HG02973 (cell line): ENCODE measurements around the gene SLC24A4.
A peak's percentile ranks its signal among the peaks of the same experiment; 100 is the strongest.
"Not testable (repeated sequence)": the region's sequence is repeated elsewhere in the genome, so short reads cannot be mapped to it uniquely, and the experiment has no call there.

Source experiments
- ATAC-seq: cut with Tn5 transposase; IDR thresholded peaks from one replicate; pipeline ENCODE4 v1.9.1; 2021; ENCODE audit warnings: moderate library complexity; ENCODE audit not compliant: unreplicated experiment

The SLC24A4 gene

DNA sequence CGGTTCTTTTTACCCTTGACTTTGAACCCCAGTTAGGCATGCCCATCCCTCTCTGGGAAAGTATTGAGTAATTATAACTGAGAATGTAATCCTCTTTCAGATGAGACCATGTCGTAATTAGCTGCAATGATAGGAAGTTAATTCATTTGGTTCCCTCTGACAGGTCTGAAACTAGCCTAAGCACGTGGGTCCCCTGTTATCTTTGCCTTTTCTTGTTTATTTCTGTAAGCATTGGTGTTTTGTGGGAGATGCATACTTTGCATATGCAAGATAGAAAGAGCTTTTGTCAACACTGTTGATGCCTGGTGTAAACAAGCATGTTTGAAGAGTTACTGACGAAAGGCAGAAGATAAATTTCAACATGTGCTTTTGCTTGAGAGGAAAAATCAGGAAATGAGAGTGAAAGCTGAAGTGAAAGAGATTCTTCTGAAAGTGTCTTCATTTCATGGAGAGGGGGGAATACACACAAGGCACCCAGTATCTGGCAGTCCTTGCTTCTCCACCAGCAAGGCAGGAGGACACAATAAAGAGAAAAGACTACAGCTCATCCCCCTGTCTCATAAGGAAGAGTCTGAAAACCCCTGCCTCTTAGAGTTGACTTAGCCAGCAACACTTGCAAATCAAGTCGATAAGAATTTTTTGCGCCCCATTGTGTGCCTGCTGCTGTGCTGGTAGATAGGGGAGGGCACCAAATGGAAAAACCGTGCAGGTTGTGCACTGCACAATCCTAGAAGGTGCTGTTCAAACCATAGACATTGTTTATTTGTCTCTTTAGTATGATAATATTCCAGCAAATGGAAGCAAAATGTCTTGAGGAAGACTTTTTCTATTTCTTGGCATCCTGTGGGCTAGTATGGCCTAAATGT is 77.8 kb downstream of the SLC24A4 start:
- peak; percentile 59 for ATAC-seq

DNA sequence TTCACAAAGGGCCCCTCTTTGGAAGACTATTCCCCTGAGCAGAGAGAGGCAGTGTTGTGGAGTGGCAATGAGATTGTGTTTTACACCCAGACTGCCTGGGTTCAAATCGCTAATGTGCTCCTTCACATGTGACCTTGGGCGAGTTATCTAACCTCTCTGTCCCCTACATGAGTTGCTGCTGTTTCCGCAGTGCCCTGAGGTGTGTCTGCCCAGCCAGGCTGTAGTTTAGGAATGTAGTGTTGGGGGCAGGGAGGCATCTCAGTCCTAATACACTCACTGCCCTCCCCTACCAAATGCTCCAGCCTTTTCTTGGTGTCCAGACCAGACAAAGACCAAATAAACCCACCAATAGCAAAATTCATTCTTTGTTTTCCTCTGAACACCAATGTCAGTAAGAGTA is 78.6 kb downstream of the SLC24A4 start:
- no peak for ATAC-seq

DNA sequence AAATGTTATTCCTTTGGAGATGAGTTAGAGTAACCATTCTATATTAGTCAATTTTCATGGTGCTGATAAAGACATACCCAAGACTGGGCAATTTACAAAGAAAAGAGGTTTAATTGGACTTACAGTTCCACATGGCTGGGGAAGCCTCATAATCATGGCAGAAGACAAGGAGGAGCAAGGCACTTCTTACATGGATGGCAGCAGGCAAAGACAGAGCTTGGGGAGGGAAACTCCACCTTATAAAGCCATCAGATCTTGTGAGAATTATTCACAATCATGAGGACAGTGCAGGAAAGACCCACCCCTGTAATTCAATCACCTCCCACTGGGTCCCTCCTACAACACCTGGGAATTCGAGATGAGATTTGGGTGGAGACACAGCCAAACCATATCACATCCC is 79.5 kb downstream of the SLC24A4 start:
- ATAC-seq: not testable (repeated sequence)

DNA sequence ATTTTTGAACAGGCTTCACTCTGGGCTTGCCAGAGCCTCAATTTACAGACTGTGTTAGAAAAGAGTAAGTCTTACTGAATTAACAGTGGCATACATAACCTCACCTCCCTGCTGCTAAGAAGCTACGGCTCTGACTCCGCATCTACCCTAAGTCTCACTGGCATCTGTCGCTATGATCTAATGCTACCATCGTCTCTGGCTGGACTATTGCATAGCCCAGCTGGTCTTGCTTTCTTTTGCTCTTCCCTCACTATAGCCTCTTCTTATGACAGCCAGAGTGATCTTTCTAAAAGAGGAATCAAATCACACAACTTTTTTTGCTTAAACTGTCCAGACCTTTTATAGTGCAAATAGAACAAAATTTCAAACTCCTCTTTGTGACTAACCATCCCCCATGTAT is 81.1 kb downstream of the SLC24A4 start:
- no peak for ATAC-seq

DNA sequence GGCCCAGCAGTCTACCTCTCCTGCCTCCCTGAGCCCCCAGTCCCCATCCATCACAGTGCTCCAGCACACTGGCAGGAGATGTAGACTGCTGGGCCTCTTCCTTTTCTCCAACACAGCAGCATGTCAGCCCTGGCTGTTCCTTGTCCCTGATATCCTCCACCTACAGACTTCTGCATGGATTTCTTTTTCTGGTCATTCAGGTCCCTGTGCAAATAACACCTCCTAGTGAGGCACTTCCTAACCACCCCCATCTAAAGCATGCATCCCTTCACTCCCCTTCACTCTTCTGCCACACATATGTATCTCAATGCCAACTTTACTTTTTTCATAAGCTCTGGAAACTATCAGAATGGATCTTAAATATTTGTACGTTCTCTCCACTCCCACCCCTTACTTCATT is 81.5 kb downstream of the SLC24A4 start:
- ATAC-seq: no peak

DNA sequence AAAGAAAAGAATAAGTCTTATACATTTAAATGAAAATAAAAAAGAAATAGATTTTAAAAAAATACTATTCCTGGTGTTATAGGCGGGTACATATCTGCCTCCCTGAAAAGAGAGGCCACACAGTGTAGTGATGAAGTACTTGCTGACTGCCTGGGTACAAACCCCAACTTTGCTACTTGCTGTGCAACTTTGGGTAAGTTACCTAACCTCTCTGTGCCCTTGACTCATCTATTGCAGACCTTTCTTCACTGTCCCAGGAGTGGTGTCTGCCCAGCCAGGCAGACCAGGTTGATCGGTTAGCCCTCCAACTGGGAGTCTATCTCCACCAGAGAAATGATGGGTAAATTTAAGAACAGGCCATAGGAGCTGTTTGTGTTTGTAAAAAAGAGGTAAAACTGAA is 82.0 kb downstream of the SLC24A4 start:
- ATAC-seq: no peak

DNA sequence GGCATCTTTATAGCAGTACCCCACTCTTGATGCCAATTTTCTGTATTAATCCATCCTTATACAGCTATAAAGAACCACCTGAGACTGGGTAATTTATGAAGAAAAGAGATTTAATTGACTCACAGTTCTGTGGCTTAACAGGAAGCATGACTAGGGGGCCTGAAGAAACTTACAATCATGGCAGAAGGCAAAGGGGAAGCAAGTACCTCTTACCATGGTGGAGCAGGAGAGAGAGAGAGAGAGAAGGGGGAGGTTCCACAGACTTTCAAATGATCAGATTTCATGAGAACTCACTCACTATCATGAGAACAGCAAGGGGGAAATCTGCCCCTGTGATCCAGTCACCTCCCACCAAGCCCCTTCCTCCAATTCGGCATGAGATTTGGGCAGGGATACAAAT is 84.4 kb downstream of the SLC24A4 start:
- ATAC-seq: no peak

DNA sequence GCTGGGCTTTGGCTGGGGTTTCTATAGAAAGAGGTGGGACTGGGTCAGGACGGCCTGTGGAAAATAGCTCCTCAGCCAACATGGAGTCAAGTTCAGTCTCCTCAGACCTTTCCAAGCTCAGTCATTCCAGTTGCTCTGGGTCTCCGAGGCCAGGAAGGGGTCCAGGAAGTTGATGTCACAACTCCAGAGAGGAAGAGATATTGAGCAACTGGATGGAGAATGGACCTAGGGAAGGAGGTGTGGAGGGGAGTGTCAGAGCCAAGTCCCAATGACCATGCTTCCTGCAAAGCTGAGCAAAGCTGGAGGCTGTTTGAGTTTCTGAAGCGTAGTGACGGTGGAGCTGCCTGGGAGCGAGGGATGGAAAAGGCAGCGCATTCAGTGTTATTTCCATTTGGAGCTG is 86.1 kb downstream of the SLC24A4 start:
- ATAC-seq: no peak

DNA sequence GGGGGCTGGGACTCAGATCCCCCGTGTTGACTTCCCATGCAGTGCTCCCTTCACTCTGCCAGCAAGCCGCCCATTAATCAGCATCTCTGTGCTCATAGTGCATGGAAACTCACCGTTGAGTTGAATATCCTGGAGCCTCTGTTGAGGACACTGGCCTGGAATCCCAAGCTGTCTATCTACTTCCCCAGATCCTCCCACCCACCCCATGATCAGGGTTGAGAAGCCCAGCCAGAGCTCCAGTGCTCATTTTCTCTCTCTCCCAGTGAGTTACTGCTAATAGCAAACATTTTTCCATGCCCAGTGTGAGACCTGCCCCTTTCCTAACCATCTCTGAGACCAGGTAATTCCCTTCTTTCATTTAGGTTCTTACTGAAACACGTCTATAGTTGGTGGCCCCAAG is 88.2 kb downstream of the SLC24A4 start:
- ATAC-seq: no peak

DNA sequence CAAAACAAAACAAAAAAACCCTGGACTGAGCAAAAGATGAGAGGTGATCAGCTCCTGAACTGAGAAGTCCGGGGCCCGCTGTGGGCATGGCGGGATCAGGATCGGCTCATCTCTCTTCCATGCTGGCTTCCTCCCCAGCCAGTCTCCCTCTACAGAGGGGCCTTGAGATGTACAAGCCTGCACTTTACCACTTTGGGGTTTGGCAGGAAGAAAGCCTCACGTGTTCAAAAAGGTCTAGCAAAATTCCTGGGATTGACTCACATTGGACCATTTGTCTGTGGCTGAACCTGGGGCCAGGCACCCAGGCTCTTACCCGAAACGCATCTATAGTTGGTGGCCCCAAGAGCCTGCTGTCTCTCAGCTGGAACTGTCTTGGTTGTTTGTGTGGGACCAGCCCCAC is 89.0 kb downstream of the SLC24A4 start:
- no peak for ATAC-seq

DNA sequence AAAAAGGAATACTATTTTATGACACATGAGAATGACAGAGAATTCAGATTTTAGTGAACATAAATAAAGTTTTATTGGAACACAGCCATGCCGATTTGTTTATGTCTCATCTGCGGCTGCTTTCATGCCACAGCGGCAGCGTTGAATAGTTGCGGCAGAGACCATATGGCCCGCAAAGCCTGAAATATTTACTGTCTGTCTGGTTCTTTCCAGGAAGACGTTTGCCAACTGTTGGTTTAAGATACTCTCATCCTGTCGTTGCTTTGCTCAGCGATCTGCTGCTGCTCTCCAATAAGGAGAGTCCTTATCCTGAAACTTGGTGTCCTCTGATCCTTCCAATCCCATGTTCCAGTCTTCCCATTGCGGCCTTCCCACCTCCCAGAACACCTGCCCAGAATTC is 89.9 kb downstream of the SLC24A4 start:
- no peak for ATAC-seq

DNA sequence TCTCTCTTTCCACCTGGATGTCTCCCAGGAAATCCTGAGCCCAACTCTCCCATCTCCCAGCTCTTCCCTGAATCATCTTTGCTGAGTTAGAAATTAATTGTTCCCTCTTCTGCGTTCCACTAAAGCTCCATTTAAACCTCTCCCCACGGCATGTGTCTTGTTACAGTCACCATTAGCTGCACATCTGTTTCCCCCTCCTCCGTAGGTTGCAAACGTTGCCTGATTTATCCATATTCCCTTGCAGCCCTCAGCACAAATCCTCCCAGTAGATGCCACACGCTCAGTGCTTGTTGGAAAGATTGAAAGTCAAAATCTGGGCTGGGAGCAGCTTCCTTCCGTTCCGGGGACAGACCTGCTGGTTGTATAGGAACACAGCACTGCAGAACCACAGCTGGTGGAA is 90.4 kb downstream of the SLC24A4 start:
- ATAC-seq: no peak

DNA sequence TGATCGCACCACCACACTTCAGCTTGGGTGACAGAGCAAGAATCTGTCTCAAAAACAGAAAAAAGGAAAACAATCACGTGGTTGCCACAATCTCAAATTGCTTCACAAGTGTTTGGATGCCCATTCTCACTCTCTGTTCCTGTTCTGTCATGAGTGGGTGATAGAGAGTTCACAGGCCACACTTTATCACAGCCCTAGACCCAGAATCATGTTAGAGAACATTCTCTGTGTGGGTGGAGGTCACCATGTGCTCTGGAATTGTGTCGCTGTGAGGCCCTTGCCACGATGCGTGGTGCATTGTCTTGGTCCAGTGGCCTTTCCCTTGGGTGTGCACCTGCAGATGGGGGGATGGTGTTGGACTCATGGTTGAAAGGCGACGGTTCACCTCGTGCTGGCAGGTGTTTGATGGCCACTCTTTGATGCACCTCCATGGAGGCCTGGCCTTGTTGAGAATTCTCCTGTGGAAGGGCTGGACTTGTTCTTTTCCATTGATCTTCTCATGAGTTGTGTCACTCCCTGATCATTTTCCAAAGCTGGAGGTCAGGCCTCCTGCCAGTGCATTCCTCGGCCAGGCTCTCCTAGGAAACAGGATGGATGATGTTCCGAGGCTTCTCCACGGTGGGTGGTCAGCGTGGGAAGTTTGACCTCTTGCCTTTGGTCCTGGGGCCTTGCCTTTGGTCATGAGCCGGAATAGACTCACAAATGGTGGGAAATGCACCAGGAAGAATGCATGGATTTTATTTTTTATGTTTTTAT is 91.9 kb downstream of the SLC24A4 start:
- no peak for ATAC-seq

DNA sequence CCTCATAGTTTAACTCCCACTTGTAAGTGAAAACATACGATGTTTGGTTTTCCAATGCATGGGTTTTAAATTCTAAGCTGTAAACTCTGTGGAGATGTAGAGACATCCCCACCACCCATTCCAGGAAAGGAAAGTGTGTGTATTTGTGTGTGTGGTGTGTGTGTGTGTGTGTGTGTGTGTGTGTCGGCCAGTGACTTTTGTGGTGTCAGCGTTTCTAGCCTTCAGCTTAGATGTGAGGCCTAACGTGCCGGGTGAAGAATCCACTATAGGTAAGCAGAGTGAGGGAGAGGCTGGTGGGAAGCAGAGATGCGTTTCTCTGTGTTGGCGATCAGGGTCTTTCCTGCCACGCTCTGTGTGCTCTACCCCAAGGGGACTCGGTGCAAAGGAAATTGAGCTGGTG is 93.0 kb downstream of the SLC24A4 start:
- ATAC-seq: no peak

DNA sequence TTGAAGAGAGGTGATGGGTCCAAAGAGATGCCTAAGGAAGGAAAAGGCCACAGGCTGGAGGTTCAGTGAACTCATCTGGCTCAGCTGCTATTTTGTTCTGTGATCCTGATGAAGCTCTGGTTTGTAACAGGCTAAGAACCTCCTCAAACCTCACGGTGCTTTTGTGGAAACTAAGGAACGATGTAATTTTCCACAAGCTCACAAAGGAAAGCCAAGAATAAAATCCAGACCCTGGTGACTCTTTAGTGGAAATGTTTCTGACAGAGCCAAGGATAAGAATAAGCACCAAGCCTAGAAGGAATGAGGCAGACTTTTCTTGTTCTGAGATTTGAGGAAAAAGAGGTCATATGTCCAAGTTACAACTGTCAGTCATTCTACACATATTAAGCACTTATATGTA is 93.6 kb downstream of the SLC24A4 start:
- ATAC-seq: no peak

DNA sequence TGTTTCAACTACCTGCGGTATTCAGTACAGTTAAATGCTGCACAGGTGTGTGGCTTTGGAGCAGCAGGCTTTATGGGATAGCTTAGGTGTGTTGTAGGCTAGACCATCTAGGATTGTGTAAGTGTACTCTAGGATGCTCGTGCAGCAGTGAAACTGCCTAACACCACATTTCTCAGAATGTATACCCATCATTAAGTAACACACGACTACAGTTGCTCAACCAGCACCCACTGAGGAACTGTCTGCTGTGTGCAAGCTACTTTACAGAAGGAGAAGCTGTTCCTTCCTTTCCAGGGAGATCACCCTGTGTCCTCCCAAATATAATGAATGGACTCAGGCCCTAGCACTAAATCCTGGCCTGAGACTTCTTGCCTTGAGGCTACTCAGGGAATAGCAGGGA is 94.8 kb downstream of the SLC24A4 start:
- ATAC-seq: no peak

DNA sequence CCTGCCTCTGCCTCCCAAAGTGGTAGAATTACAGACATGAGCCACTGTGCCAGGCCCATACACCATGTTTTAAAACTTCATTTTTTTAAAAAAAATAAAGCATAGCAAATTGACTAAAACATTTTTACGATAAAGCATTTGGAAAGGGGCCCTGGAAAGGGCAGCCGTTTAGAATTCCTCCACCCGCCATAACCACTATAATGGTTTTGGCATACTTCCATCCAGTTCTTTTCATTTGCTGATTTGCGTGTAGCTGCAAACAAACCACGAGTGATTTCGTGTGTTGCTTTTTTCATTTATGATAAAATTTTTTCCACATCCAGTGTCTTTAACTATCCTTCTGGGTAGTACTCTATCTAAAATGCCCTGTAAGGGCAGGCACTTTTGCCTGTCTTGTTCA is 98.8 kb downstream of the SLC24A4 start:
- no peak for ATAC-seq

DNA sequence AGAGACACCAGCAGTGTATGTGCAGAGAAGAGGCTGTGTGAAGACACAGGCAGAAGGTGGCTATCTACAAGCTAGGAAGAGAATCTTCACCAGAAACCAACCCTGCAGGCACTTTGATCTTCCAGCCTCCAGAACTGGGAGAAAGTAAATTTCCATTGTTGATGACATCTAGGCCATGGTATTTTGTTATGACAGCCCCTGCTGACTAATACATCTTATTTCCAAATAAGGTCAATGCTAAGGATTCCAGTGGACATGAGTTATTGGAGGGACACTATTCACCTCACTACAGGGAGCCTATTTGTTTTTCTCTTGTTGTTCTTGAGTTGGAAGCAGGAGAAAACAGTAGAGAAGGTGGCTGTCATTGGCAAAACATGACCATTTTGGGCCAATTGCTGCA is 102.1 kb downstream of the SLC24A4 start:
- ATAC-seq: no peak

DNA sequence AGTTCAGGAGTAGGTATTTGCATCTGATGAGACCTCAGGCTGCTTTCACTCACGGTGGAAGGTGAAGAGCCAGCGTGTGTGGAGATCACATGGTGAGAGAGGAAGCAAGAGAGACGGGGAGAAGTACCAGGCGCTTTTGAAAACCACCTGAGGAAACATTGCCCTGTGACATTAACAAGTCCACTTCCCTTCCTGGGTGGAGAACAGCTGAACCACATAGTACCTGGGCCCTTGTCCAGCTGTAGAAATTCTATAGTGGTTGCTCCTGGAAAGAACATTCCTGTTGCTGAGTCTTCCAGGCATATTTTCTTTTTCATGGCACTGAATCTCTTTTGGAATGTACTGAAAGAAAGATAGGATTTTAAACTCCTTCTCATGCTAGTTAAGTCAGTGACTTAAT is 103.3 kb downstream of the SLC24A4 start:
- no peak for ATAC-seq

DNA sequence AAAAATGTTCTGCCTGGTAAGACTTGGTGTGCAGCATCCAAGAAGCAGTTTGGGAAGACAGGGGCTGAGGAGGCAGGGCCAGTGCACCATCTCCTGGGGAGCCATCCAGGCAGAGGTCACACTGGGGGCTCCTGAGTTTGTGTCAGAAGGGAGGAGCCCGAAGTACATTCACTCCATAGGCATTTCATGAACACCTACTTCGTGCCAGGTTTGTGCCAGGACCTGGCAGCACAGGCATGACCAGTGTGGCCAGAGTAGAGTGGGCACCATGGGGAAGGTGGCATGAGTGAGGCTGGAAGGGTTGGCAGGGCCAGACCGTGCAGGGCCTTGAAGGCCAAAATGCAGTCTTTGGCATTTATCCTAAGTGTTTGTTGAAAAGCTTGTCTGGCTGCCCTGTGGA is 104.1 kb downstream of the SLC24A4 start:
- no peak for ATAC-seq

DNA sequence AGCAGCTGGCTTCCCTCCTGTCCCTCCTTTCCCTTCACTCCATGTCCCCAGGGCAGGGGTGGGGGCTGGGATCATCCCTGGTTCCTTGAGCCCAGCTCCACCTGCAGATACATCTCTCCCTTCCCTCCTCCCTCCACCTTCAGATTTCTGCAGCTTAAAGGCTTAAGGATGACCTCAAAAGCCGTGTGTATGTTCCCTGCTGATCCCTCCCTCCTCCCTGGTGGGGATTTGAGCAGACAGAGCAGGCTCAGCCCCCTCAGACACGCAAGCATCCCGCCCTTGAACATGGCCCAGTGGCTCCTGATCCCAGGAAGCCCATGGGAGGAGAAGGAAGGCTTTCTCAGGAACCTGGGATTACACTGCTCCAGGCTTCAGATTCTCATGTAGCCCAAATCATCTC is 107.7 kb downstream of the SLC24A4 start:
- no peak for ATAC-seq

DNA sequence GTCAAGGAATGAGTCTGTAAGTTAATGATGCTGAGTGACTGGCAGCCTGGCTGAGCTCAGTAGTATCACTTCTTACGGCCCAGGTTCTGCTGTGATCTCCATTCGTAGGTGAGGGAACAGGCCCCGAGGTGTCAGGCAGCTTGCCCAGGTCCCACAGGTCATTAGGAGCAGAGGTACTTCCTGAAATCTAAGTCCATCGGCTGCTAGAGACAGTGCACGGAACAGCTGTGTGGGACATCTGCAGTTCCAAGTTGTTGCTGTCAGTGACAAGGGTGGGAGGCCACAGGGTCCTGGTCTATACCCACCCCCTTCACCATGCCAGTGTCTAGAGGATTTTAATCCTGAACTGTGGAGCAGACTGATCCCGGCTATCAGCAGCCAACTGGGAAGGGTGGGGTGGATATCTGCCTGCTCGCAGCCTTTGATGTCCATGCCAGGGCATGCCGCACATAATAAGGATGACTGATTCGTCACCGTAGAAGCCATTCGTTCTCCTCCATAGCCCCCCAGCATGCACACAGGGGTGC is 108.3 kb downstream of the SLC24A4 start:
- no peak for ATAC-seq
